Esophagus squamous epithelium (tissue), 4 donors: ENCODE measurements around the gene STATH.

Experiments used
- POLR2A ChIP-seq, 4 donors: fragments of 450-650 bp; IDR thresholded peaks; one replicate each; pipeline ENCODE4 v1.6.1; 2017; ENCODE audit warnings: antibody characterized with exemption in 4 of 4, mild to moderate bottlenecking in 4 of 4, moderate library complexity in 3 of 4
- TF ChIP-seq, protein P1 (sequence below), 6 experiments: fragments of 450-650 bp in 4 of 6; fragments of 200-600 bp in 2 of 6; sonication (generic) in 2 of 6; IDR thresholded peaks; one replicate each; pipeline ENCODE4 v1.5.1; 2016 to 2019; ENCODE audit warnings: antibody characterized with exemption in 6 of 6, mild to moderate bottlenecking in 4 of 6, moderate library complexity in 4 of 6

GRCh38 chr4:69999420-69999819 lies 3.7 kb downstream of the STATH start:
- TF ChIP-seq, protein P1, sequence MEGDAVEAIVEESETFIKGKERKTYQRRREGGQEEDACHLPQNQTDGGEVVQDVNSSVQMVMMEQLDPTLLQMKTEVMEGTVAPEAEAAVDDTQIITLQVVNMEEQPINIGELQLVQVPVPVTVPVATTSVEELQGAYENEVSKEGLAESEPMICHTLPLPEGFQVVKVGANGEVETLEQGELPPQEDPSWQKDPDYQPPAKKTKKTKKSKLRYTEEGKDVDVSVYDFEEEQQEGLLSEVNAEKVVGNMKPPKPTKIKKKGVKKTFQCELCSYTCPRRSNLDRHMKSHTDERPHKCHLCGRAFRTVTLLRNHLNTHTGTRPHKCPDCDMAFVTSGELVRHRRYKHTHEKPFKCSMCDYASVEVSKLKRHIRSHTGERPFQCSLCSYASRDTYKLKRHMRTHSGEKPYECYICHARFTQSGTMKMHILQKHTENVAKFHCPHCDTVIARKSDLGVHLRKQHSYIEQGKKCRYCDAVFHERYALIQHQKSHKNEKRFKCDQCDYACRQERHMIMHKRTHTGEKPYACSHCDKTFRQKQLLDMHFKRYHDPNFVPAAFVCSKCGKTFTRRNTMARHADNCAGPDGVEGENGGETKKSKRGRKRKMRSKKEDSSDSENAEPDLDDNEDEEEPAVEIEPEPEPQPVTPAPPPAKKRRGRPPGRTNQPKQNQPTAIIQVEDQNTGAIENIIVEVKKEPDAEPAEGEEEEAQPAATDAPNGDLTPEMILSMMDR (IDR thresholded peaks at IDR 0.05): no peak
- no peak for TF ChIP-seq POLR2A (IDR thresholded peaks at IDR 0.05)
